ENCODE data around the gene PHLDB1. TPM values are rescaled to one million over a fixed set of nuclear protein-coding genes. Genes with fewer than 3 reads are reported as not detected.

The PHLDB1 gene
- total and polyA plus RNA-seq, 4 donors = 27.3 to 90.5 (median 76.1) TPM

GRCh38 chr11:118618115-118618990 lies 10.9 kb downstream of the PHLDB1 start:
- no peak for TF ChIP-seq CTCF (IDR thresholded peaks at IDR 0.05; ENCODE audit: control extremely low read depth, extremely low read depth)
- H3K9ac ChIP-seq (ENCODE audit: insufficient read depth in 1 of 2, low read length in 2 of 2) = peak overlapping the region; percentile 21 to 63
- peaks cover 6 to 60% (median 43%) of the 10 kb centered on the region in 5 donors for H3K4me1 ChIP-seq (ENCODE audit: control insufficient read depth in 5 of 5, insufficient read depth in 5 of 5, low read length in 5 of 5)
- no peaks in the 10 kb centered on the region for H3K9me3 ChIP-seq (ENCODE audit: control insufficient read depth in 4 of 4, insufficient read depth in 3 of 4, low read length in 3 of 4)
- ATAC-seq (ENCODE audit: insufficient read depth, low FRiP score) (no peak), DNase-seq (peak; percentile 82 to 90 (median 82))
- WGBS, 2 donors = 47 to 68% methylated on average over 11 of the region's 11 CpGs
- peaks cover 8 to 19% (median 14%) of the 10 kb centered on the region in 4 donors for H3K36me3 ChIP-seq (ENCODE audit: control insufficient read depth in 4 of 4, insufficient read depth in 4 of 4, low read length in 4 of 4)
- no peaks in the 10 kb centered on the region for H3K27me3 ChIP-seq (ENCODE audit: control insufficient read depth in 3 of 3, insufficient read depth in 3 of 3, low read length in 2 of 3)
- H3K4me3 ChIP-seq = no peak overlapping the region
- H3K27ac ChIP-seq (ENCODE audit: low read depth in 1 of 2, low read length in 1 of 2) = peak overlapping the region; percentile 76 to 86

- peaks cover 6 to 61% (median 45%) of the 10 kb centered on the region in 5 donors for H3K4me1 ChIP-seq (ENCODE audit: control insufficient read depth in 5 of 5, insufficient read depth in 5 of 5, low read length in 5 of 5)
- H3K27ac ChIP-seq (ENCODE audit: low read depth in 1 of 2, low read length in 1 of 2) = peak overlapping the region; percentile 76 to 86
- peak; percentile 62 to 74 (median 64) for DNase-seq
- H3K36me3 ChIP-seq (ENCODE audit: control insufficient read depth in 4 of 4, insufficient read depth in 4 of 4, low read length in 4 of 4) = peaks cover 8 to 19% (median 13%) of the 10 kb centered on the region in 4 donors
- no peak overlapping the region for H3K4me3 ChIP-seq
- H3K27me3 ChIP-seq (ENCODE audit: control insufficient read depth in 3 of 3, insufficient read depth in 3 of 3, low read length in 2 of 3) = no peaks in the 10 kb centered on the region
- 45 to 67% methylated on average over 4 of the region's 4 CpGs for WGBS, 2 donors
- no peaks in the 10 kb centered on the region for H3K9me3 ChIP-seq (ENCODE audit: control insufficient read depth in 4 of 4, insufficient read depth in 3 of 4, low read length in 3 of 4)
- no peak for TF ChIP-seq CTCF (IDR thresholded peaks at IDR 0.05; ENCODE audit: control extremely low read depth, extremely low read depth)
- no peak overlapping the region for H3K9ac ChIP-seq (ENCODE audit: insufficient read depth in 1 of 2, low read length in 2 of 2)
- ATAC-seq (ENCODE audit: insufficient read depth, low FRiP score) = no peak
Observed at GRCh38 chr11:118618991-118619375, 11.6 kb downstream of the PHLDB1 start.

- ATAC-seq (ENCODE audit: insufficient read depth, low FRiP score) = peak; percentile 49
- H3K4me1 ChIP-seq (ENCODE audit: control insufficient read depth in 5 of 5, insufficient read depth in 5 of 5, low read length in 5 of 5) = peaks cover 6 to 61% (median 45%) of the 10 kb centered on the region in 5 donors
- no peaks in the 10 kb centered on the region for H3K9me3 ChIP-seq (ENCODE audit: control insufficient read depth in 4 of 4, insufficient read depth in 3 of 4, low read length in 3 of 4)
- peaks cover 5 to 21% (median 11%) of the 10 kb centered on the region in 4 donors for H3K36me3 ChIP-seq (ENCODE audit: control insufficient read depth in 4 of 4, insufficient read depth in 4 of 4, low read length in 4 of 4)
- H3K27me3 ChIP-seq (ENCODE audit: control insufficient read depth in 3 of 3, insufficient read depth in 3 of 3, low read length in 2 of 3) = no peaks in the 10 kb centered on the region
- no peak overlapping the region for H3K4me3 ChIP-seq
- no peak overlapping the region for H3K9ac ChIP-seq (ENCODE audit: insufficient read depth in 1 of 2, low read length in 2 of 2)
- H3K27ac ChIP-seq (ENCODE audit: low read depth in 1 of 2, low read length in 1 of 2) = peak overlapping the region; percentile 76 to 86
- WGBS, 2 donors = 46 to 49% methylated on average over 6 of the region's 6 CpGs
- DNase-seq = peak in 2 of 3 donors; percentile 25 to 34
- no peak for TF ChIP-seq CTCF (IDR thresholded peaks at IDR 0.05; ENCODE audit: control extremely low read depth, extremely low read depth)
Observed at GRCh38 chr11:118619444-118620197, 12.2 kb downstream of the PHLDB1 start.
